Colonic mucosa (tissue), 4 donors: ENCODE results near the gene FNIP2. TPM values are rescaled to one million over a fixed set of nuclear protein-coding genes. Genes with fewer than 3 reads are reported as not detected.

ENCODE experiments used
- DNase-seq: peaks from one replicate; pipeline ENCODE4 v3.0.0-alpha.2; 2020
- H3K27ac ChIP-seq: fragments of 200-600 bp; one replicate; pipeline ENCODE4 v1.8.0; 2021
- H3K27me3 ChIP-seq: fragments of 200-600 bp; one replicate; pipeline ENCODE4 v1.8.0; 2021
- H3K36me3 ChIP-seq: fragments of 200-600 bp; one replicate; pipeline ENCODE4 v1.8.0; 2021
- H3K4me1 ChIP-seq: fragments of 200-600 bp; one replicate; pipeline ENCODE4 v1.8.0; 2021; ENCODE audit warnings: mild to moderate bottlenecking
- H3K4me3 ChIP-seq: fragments of 200-600 bp; one replicate; pipeline ENCODE4 v1.8.0; 2021
- H3K9ac ChIP-seq, 2 donors: one replicate each; pipeline ENCODE4 v1.7.0; 2013; ENCODE audit warnings: control low read depth in 2 of 2, low read depth in 2 of 2, low read length in 2 of 2
- H3K9me3 ChIP-seq: fragments of 200-600 bp; one replicate; pipeline ENCODE4 v1.8.0; 2021
- intact Hi-C: fragments of 100-400 bp; cut with DNase I; formaldehyde crosslinking; loops from one replicate; pipeline ENCODE4 v1.14.1; 2022
- total RNA-seq, 2 donors: library from RNA; stranded (reverse); fragmentation: NEBNext Ultra II Directional in 1 of 2; extraction: Animal tissue kit (Norgen Biotek cat#: 25700) in 1 of 2; gene quantifications; one replicate each; pipeline ENCODE4 v1.2.1, GENCODE V29; 2021
- TF ChIP-seq, protein P1 (sequence below): fragments of 200-600 bp; IDR thresholded peaks from one replicate; pipeline ENCODE4 v1.8.0; 2022; ENCODE audit warnings: antibody characterized with exemption, mild to moderate bottlenecking
- donor health status: healthy.
- donor health status: DM: no; HTN: no; CAD: no.
- donor health status: DM: no; HTN: no; CAD: no.

Gene FNIP2
- total RNA-seq, 2 donors from 2014 or later, result 56.2 to 89.6 TPM

DNA sequence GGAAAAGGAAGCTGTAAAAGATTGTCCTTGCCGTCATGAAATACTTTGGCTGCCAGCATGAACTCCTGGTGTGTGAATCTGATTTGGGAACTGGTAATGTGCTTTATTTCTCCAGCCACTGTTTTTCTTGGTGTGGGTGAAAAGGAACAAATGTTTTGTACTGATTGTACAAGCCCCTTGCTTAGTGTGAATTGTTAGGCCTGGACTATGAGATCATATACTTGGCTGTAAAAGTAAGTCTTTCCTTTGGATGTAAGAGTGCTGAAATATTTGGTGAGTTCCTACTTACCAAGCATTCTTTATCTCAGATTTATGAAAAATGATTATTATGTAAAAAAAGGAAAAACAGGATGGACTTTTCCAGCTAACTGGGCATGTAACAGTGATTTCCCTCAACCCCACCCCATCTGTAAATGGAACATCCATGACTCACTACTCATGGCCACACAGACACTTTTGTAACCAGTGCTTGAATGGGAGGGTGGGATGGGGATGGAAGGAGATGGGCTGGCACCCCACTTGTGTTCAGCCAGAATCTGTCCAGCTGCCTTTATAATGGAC, 6.3 kb downstream of the FNIP2 start:
- intact Hi-C loops, result loop anchor here (5.0 kb wide), 1 partner anchor 47 kb away; no protein-coding TSS in a partner anchor
- TF ChIP-seq, protein P1, sequence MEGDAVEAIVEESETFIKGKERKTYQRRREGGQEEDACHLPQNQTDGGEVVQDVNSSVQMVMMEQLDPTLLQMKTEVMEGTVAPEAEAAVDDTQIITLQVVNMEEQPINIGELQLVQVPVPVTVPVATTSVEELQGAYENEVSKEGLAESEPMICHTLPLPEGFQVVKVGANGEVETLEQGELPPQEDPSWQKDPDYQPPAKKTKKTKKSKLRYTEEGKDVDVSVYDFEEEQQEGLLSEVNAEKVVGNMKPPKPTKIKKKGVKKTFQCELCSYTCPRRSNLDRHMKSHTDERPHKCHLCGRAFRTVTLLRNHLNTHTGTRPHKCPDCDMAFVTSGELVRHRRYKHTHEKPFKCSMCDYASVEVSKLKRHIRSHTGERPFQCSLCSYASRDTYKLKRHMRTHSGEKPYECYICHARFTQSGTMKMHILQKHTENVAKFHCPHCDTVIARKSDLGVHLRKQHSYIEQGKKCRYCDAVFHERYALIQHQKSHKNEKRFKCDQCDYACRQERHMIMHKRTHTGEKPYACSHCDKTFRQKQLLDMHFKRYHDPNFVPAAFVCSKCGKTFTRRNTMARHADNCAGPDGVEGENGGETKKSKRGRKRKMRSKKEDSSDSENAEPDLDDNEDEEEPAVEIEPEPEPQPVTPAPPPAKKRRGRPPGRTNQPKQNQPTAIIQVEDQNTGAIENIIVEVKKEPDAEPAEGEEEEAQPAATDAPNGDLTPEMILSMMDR, result no peak
- H3K9me3 ChIP-seq, result no peaks in the 10 kb centered on the region
- H3K27ac ChIP-seq, result peak overlapping the region; percentile 10
- H3K4me1 ChIP-seq, result peaks cover 17% of the 10 kb centered on the region
- no peak overlapping the region for H3K4me3 ChIP-seq
- no peaks in the 10 kb centered on the region for H3K36me3 ChIP-seq
- DNase-seq, result peak; percentile 56
- peak overlapping the region in 1 of 2 donors; percentile 29 for H3K9ac ChIP-seq
- H3K27me3 ChIP-seq, result no peaks in the 10 kb centered on the region

DNA sequence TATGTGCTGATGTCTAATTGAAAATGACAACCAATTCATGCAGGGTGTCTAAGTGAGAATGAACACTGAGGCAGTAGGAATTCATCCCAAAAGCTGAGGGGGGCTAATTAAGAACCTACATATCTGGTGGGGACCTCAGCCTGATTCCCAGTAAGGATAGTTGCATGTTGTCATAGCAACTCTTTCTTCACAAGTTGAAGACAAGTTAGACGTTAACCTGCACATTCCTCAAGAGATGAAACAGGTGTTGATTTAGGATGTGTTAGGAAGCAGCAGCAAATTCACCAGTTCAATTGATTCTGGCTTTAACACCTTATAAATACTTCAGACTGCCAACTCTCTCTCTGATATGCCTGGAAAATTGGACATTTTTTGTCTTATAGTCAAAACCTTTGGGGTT, 7.3 kb downstream of the FNIP2 start:
- H3K9me3 ChIP-seq, result no peaks in the 10 kb centered on the region
- H3K4me3 ChIP-seq, result no peak overlapping the region
- no peak overlapping the region for H3K9ac ChIP-seq
- TF ChIP-seq, protein P1, result no peak
- no peak overlapping the region for H3K27ac ChIP-seq
- DNase-seq, result no peak
- intact Hi-C loops, result loop anchor here (5.0 kb wide), 1 partner anchor 46 kb away; no protein-coding TSS in a partner anchor
- H3K4me1 ChIP-seq, result peaks cover 14% of the 10 kb centered on the region
- no peaks in the 10 kb centered on the region for H3K27me3 ChIP-seq
- no peaks in the 10 kb centered on the region for H3K36me3 ChIP-seq

DNA sequence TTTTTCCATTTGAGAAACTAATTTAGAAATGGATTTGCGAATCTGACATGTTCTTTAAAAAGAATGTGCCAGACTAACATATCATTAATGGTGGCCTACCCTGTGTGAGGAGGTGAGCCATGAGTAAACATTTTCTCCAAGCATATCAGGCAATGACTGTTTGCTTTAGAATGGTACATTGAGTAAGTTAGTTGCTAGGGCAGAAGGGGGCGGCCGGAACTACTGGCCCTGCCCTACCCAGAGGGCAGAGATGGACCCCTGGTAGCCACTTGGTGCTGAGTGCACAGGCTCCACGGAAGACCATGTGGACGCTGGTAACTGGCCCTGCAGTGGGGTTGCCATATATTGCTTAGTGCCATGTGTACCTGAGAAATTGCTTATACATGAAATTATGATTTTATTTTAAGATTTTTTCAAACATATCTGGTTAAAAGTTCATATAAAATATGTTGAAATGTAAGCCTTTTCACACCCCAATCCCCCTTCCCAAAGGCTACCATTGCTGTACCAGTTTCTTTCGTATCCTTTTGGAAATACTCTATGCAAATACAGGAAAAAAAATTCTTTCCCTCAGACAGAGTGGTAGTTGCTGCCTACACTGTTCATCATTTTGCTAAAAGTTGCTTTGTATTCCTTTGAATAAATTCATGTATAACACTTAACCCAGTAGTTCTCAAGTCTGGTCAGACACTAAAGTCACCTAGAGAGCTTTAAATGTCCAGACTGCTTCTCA, 8.8 kb downstream of the FNIP2 start:
- Histone ChIP-seq H3K27ac (peak overlapping the region; percentile 73), H3K9me3 (no peaks in the 10 kb centered on the region), H3K27me3 (no peaks in the 10 kb centered on the region), H3K4me3 (no peak overlapping the region), H3K9ac (peak overlapping the region in 1 of 2 donors; percentile 22), H3K4me1 (peaks cover 24% of the 10 kb centered on the region), H3K36me3 (no peaks in the 10 kb centered on the region)
- TF ChIP-seq, protein P1, result no peak
- DNase-seq, result peak; percentile 40
- intact Hi-C loops, result loop anchor here (5.0 kb wide), 1 partner anchor 45 kb away; no protein-coding TSS in a partner anchor

DNA sequence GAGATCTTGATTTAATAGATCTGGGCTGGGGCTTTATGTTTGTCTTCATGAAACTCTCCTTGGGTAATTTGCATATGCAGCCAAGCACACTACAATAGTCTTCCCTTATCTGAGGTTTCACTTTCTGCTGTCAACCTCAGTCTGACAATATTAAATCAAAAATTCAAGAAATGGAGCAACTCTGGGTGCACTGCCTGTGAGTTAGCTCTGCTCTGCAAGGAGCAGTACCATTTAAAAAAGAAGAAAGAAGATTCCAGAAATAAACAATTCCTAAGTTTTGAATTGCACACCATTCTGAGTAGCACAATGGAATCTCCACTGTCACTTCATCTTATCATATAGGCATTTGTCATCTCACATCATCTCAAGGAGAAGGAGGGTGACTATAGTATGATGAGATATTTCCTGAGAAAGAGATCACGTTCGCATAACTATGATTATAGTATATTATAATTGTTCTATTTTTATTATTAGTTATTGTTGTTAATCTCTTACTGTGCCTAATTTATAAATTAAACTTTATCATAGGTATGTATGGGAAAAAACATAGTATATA, 9.4 kb downstream of the FNIP2 start:
- Histone ChIP-seq H3K9me3 (no peaks in the 10 kb centered on the region), H3K4me3 (no peak overlapping the region), H3K4me1 (peaks cover 29% of the 10 kb centered on the region), H3K27me3 (no peaks in the 10 kb centered on the region), H3K36me3 (no peaks in the 10 kb centered on the region), H3K27ac (peak overlapping the region; percentile 73), H3K9ac (peak overlapping the region in 1 of 2 donors; percentile 22)
- no peak for DNase-seq
- TF ChIP-seq, protein P1, result no peak
- intact Hi-C loops, result loop anchor here (5.0 kb wide), 1 partner anchor 44 kb away; no protein-coding TSS in a partner anchor

DNA sequence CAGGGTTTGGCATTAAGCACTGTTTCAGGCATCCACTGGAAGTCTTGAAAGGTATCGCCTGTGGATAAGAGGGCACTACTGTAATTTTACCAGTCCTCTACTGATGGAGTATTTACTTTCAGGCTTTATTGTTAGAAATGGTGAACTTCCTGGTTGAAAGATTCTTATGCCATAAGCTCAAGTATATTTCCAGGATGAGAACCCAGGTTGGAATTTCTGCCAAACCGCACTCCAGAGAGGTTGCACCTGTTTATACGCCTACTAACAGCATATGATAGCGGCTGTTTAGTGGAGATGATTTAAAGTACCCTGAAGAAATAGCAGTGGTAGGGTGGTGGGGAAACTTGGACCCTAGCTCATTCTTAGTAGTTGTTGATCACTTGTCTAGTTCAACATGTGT, 9.9 kb downstream of the FNIP2 start:
- Histone ChIP-seq H3K27me3 (no peaks in the 10 kb centered on the region), H3K36me3 (no peaks in the 10 kb centered on the region), H3K9me3 (no peaks in the 10 kb centered on the region), H3K9ac (peak overlapping the region in 1 of 2 donors; percentile 19), H3K4me3 (no peak overlapping the region), H3K27ac (peak overlapping the region; percentile 73), H3K4me1 (peaks cover 33% of the 10 kb centered on the region)
- intact Hi-C loops, result loop anchor here (5.0 kb wide), 1 partner anchor 44 kb away; no protein-coding TSS in a partner anchor
- TF ChIP-seq, protein P1, result no peak
- DNase-seq, result peak; percentile 77
